NCI-H345 treated with DMSO at 0.1 percent for 48 hours (cell line): ENCODE data around the gene LEP.
A peak's percentile ranks its signal among the peaks of the same experiment; 100 is the strongest.

Experiments
- DNase-seq: peaks from one replicate; lab custom pipeline; 2025; ENCODE audit not compliant: unreplicated experiment; lab: John Stamatoyannopoulos, UW

Gene LEP

DNA sequence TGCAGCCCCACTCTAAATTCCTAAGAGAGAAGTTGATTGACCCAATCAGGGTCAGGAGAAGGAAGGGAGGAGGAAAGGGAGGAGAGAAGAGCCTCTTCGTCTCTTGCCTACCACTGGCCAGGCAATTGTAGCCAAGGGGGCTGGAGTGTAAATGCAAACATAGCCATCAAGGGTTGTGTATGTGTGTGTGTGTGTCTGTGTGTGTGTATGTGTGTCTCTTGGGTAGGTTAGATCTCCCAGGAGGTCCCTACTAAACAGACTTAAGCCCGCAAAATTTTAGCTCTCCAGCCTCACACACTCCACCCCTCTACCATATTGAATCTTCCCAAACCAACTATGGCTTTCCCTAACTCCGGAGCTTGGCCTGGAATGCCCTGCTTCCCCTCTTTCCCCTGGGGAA lies 3.8 kb downstream of the LEP start:
- DNase-seq: no peak

DNA sequence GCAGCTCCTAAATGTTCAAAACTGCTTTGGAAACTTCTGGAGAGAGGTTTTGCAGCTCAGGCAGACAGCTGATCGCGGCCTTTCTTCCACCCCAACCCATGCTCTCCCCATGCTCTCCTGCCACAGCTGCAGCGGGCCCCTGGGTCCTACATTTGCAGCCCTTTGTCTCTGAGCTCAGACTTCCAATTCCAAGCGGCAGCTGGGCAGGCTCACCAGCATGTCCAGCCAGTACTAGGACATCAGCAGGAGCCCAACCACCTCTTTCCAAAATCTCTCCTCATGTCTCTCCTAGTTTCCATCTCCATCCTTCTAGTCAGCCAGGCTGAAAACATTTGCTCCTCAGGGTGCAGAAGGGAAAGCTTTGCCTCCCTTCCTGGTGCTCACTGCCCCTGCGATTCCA lies 6.0 kb downstream of the LEP start:
- no peak for DNase-seq

DNA sequence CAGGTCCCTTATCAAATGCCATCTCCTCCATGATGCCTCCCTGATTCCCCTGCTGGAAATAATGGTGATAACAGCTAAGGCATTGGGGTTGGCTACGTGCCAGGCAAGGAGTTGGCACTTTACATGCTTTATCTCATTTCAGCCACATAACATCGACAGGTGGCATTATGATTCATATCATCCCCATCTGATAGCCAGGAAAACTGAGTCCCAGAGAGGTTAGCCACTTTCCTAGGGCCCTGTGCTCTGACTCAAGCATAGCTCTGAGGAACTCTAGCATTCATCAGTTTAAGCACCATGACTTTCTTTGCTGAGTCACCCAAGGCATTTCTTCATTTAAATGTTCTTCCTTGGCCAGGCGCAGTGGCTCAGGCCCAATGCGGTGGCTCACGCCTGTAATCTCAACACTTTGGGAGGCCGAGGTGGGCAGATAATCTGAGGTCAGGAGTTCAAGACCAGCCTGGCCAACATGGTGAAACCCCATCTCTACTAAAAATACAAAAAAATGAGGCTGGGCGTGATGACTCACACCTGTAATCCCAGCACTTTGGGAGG lies 6.6 kb downstream of the LEP start:
- no peak for DNase-seq

DNA sequence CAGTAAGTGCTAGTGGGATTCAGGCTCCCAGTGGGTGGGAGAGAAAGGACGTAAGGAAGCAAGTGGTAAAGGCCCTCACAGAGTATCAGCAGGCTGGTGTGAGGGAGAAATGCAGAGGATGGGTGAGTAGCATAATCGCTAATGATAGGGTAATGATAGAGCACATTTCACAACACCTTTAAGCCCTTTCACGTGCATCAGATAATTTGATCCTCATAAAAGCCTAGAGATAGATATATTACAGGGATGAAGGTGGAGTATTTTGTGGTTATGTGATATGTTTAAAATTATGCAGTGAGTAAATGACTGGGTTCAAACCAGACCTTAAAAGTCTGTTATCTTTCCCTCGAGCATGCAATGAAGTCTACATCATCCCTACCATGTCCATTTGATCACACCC lies 10.3 kb downstream of the LEP start:
- no peak for DNase-seq

DNA sequence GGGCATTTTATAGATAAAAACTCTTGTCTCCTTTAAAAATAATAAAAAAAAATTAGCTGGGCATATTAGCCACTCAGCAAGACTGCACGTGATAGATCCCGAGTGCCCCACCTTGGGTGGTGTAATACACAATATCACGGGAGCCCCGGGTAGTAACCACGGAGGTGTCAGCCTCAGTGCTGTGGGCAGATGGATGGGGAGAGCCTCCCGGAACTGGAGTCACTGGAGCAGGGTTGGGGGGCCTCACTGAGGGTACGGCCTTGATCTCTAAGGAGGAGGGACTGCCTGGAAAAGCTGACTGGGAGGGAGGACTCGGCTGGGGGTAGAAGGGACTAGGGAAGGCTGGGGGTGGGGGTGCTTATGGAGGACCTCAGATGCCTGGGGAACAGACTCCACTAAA lies 12.6 kb downstream of the LEP start:
- no peak for DNase-seq

DNA sequence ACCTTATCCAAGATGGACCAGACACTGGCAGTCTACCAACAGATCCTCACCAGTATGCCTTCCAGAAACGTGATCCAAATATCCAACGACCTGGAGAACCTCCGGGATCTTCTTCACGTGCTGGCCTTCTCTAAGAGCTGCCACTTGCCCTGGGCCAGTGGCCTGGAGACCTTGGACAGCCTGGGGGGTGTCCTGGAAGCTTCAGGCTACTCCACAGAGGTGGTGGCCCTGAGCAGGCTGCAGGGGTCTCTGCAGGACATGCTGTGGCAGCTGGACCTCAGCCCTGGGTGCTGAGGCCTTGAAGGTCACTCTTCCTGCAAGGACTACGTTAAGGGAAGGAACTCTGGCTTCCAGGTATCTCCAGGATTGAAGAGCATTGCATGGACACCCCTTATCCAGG lies 13.4 kb downstream of the LEP start:
- no peak for DNase-seq

DNA sequence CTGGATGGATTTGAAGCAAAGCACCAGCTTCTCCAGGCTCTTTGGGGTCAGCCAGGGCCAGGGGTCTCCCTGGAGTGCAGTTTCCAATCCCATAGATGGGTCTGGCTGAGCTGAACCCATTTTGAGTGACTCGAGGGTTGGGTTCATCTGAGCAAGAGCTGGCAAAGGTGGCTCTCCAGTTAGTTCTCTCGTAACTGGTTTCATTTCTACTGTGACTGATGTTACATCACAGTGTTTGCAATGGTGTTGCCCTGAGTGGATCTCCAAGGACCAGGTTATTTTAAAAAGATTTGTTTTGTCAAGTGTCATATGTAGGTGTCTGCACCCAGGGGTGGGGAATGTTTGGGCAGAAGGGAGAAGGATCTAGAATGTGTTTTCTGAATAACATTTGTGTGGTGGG lies 14.2 kb downstream of the LEP start:
- DNase-seq: no peak

DNA sequence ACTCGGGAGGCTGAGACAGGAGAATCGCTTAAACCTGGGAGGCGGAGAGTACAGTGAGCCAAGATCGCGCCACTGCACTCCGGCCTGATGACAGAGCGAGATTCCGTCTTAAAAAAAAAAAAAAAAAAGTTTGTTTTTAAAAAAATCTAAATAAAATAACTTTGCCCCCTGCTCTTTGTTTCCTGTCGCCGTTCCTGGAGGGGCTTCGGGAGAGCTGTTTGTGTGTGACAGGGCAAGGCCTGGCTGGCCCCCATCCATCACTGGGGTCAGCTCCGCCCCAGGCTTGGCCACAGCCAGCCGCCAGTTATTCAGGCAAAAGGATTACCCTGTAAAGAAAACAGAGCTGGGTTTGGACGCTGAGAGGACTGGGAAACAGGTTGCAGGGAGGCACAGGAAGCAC lies 16.4 kb downstream of the LEP start:
- DNase-seq: no peak

DNA sequence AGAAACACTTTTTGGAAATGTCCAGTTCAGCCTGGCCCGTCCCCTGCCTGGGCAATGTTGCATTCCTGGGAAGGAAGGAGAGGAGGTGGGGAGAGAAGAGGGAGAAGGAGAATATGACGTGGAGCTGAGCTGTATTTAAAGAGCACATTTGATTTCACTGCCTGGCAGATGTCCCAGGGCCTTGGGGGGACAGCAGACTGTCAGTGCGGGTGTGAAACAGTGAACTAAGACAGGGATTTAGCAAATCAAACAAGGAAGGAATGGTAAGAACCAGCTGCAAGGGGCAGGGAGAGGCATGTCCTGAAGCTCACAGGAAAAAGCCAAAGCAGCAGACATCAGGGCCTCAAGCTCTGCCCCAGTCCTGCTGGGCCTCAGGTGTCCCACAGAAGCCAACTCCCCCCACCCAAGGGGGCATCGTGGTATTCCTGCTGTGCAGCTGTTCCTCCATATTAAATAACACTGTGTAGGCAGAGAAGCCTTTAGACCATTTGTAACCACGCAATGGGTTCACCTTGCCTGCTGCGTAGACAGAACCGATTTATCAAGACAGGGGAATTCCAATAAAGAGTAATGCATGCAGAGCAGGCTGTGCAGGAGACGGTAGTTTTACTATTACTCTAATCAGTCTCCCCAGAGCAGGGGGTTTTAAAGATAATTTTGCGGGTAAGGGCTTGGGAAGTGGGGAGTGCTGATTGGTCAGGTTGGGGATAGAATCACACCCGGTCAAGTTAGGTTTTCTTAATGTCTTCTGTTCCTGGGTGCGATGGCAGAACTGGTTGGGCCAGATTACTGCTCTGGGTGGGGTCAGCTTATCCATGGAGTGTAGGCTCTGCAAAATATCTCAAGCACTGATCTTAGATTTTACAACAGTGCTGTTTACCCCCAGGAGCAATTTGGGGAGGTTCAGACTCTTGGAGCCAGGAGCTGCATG lies 18.3 kb downstream of the LEP start:
- DNase-seq: no peak

DNA sequence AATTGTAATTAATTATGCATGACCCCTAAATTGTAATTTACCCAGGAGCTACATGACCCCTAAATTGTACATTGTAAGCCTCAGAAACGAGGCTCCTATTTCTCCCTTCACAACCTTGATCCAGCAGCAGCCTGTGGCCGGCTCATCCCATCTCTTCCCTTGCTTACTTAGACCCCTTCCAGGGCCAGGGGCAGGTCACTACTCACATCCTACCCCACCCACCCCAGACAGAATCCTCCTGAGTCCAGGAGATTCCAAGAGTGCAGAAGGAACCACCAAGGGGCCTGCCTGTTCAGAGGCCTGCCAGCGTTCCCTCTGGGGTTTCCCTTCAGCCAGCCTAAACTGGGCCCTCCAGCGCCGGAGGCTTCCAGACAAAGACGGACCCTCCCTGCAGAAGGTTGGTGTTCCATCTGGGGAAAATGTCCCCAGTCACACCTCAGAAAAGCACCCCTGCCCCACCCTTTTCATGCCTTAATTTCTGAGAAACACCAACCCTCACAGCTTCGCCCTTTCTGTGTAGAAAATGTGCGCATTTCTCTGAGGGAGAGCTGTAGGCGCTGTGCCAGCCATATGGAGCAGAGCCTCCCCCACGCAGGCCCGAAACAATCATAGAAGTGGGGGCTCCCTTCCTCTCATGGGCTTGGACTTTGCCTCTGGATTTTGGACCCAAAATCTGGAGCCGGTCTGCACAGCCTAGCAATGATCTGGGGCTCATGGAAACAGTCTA lies 19.2 kb downstream of the LEP start:
- no peak for DNase-seq

DNA sequence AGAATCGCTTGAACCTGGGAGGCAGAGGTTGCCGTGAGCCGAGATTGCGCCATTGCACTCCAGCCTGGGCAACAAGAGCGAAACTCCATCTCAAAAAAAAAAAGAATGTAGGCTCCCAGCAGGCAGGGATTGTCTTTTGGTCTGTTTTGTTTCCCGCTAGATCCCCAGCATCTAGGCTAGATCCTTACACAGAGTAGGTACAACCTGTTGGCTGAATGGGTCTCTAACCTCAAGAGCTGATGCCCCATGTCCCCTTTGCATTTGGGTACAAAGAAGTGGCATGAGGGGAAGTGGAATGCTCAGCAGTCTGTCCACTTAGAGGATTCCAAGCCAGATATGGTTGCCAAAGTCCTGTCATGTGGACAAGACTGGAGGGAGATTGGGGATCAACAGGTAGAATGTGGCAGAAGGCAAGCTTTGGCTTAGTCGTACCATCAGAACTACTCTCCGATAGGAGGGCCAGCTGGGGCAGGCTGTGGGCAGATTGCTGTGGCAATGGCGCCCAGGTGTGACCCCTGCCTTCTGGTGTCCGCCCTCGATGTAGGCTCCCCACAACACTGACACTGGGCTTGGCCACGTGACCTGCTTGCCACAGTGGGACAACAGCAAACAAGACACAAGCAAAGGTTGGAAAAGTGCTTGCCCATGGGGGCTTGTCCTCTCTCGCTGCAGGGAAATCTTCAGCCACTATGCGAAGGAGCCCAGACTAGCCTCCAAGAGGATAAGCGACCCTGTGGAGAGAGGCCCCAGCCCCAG lies 21.4 kb downstream of the LEP start:
- no peak for DNase-seq

DNA sequence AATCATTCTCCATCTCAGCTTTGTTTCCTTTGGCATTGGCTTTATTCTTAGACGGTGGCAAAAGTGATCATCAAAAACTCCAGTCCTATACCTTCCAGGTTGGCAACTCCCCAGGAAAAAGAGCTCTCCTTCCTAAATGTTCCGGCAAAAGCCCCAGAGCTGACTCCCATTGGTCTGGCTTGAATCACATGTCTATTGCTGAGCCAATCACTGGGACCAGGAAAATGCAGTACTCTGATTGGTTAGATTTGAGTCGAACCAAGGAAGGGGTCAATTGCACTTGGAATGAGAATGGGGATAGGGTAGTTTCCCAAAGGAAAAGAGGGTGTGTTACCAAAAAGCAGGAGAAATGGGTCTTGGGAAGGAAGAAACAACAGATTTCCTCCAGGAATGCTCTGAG lies 22.3 kb downstream of the LEP start:
- no peak for DNase-seq

DNA sequence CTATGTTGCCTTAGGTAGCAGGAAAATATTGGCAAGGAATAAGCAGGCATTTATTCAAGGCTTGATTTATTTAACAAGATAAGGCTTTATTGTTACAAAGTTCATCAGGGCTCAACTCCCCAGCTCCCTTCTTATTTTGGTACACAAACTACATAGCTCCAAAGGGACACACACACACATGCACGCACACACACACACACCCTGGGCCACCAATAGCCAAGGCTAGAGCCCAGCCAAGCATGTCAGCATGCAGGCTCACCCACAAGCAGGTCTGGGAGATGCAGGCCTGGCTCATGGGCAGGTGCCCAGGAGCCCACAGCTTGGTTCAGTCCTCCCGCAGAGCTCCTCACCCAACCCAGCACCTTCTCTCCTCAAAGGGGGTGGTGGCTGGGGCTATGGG lies 23.4 kb downstream of the LEP start:
- no peak for DNase-seq

DNA sequence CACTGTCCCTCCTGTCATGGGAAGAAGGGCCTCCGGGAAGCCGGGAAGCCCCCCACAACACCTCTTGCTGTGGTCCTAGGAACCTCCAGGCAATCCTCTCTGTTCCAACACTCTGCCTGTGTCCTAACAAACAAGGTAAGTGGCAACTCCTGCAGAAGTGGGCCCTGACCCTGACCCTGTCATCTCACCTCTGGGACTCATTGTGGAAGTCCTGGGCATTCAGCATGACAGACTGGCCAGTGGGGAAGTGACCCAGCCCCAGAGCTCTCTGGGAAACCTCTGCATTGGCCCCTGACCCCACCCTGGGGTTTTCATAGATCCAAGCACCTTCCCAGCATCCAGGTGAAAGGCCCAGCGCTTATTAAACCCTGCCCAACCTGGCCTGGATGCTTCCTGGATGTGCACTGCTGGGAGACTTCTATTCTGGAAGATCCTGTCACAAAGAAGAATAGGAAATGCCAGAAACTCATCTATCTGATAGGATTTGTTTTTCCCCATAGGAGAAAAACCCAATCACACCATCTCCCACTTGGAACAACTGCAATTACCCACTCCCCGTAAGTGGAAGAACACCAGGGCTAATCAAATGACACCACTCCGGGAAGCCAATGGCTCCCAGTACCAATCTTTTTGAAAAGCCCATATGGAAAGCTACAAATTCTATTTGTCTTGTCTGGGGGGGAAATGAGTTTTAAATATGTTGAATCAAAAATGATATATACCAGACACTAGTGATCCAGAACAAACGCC lies 24.3 kb downstream of the LEP start:
- no peak for DNase-seq

DNA sequence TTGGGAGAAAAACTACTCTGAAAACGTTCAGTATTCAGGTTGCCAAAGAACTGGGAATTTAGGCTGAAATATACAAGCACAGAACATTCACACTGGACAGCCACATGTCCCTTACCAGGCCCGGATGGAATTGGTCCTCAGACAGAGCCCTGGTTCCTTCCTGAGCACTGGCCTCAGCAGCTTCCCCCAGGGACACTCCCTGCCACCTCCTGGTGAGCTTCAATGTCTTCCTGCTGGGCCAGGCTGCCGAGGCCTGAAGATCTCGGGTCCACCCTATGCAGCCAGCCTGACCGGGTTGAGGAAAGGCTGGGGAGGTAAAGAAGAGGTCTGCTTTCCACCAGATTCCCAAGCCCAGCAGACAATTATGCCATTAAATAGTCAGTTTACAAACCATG lies 24.8 kb downstream of the LEP start:
- no peak for DNase-seq

DNA sequence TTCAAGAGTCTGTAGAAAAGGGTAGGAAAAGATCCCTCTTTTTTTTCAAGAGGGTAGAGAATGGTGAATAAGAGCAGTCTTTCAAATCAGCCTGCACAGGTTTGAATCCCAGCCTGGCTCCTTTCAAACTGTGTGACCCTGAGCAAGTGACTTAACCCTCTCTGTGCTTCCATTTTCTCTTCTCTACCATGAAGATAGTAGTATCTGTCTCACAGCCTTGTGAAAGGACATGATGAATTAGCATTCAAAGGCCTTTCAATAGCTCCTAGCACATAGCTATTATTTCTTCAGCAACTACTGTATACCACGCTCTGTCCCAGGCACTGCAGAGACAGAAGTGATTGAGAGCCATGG lies 25.4 kb downstream of the LEP start:
- DNase-seq: no peak

DNA sequence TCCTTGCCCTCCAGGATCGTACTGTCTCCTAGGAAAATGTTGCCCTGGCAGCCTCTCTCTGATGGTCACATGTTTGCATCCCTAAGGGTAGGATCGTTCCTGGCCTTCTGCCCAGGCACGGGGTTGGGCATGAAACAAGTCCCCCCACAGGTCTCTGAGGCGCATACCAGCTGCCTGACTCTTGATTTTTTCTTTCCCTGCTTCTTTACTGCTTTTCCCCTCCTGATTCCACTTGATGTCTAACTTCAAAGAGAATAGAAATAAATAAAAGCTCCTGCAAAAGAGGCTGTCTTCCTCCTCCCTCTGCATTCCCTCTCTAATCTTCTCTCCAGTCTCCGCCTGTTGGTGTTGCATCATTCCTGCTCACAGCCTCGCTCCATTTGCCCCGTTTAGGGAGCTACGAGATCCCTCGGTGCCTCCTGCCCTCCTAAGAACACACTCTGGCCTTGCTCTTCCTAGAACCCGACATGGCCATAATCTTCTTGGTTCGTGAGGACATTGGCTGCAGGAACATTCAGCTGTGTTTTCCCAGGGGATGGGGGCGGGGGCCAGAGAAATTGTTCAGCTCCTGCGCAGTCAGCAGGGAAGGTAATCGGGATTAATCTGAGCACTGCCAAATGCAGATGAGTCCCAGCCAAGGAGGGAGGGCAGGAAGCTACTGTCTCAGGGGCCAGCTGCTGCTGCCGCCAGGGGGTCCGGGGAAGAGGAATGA lies 26.0 kb downstream of the LEP start:
- peak; percentile 83 for DNase-seq

DNA sequence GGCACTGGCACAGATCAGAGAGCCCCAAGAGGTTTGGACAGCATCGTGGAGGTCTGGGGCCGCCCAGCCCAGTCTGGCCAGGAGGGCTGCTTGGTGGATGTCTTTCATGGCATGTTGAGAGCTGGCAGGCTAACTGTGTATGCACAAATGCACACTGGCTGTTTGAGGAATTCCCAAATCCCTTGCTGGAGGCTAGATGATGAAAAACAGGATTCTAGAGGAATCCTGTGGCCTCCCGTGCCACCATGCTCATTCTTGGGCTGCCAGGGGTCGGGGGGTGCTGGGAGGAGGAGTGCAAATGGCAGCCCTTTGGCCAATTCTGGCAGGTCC lies 26.5 kb downstream of the LEP start:
- no peak for DNase-seq

DNA sequence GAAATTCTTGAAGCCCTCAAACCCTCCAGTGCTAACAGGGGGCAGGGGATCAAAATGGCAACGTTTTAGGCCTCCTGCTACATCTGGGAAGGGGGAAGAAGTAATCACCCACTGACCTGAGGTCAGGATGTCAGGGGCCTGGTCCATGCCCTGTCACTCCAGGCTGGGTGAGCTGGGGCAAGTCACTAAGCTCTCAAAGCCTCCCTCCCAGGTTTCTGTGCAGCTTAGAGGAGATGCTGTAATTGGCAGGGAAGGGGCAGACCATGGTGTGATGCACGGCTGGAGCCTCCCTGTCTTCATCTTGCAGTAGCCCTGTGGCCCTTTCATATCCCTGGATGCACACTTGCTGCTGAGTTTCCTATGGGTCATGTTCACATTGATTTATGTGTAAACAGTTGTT lies 27.2 kb downstream of the LEP start:
- no peak for DNase-seq

DNA sequence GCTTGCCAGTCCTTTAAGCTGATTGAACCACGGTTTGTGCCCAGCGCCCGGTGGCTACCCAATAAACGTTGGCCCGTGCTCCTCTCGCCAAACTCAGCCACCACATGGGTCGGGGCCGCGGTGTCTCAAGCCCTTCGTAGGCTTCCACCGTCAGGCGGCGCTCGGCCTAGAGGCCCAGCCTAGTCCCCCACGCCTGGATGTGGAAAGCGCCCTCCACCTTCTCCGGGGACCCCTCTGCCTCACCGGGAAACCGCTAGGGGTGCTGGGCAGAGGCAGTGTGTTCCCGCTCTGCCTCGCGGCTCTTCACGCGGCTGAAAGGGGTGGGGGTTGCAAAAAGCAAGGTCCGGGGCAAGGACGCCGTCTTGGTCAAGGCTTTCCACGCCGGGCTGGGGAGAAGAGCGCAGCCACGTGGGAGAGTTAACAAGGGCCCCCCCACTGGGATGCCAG lies 29.8 kb downstream of the LEP start:
- DNase-seq: no peak
